Activated CD8-positive, alpha-beta memory T cell treated with anti-CD3 and anti-CD28 coated beads, Interleukin-2, amount 50 U/mL, for 1 hour (primary cell): Measurements from ENCODE around the gene AQP3.
"Not testable (repeated sequence)": the region's sequence is repeated elsewhere in the genome, so short reads cannot be mapped to it uniquely, and the experiment has no call there.

Experiments used
- DNase-seq: peaks from one replicate; pipeline ENCODE4 v3.0.0-alpha.2; 2020; ENCODE audit errors: extremely low read depth

AQP3 gene

DNA sequence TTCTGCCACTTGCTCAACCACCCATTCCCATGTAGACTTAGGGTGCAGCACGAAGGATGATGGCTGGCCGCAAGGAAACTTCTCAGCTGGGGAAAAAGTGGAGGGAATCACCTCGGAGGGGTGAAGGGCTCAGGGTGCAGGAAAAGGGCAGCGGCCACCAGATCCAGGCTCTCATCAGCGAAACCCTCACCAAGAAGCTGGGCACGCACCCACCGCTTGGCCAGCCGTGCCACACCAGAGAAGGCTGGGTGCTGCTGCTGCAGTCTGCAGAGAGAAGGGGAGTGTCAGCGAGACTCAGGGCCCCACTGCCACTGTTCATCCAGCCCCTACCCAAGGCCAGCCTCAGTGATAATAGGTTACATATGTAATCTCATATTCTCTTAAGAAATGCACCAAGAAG is 17.7 kb upstream of the AQP3 start:
- DNase-seq: no peak

DNA sequence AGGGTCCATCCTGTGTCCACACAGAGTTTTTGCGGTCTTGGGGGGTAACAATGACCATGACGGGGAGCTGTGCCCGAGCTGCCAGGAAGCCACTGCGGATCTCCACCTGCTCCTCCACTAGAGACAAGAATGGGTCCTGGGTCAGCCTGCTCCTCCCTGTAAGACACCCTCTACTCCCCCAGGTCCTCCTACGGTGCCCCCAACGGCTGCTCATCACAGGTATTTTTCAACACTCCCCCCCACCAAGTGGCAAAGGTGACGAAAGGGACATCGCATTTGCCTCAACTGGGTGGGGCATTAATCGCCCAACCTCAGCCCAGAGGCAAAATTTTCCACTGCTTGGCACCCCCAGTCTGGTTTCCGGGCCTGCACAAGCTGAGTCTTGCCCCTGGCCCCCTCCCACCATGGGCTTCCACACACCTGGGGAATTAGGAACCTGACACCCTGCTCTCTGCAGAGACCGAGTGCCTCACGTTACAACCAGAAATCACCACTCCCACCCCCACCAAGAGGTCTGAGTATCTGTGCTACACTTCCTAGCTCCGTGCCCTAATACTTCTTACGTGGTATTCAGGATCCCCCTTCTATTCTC is 16.7 kb upstream of the AQP3 start:
- no peak for DNase-seq

DNA sequence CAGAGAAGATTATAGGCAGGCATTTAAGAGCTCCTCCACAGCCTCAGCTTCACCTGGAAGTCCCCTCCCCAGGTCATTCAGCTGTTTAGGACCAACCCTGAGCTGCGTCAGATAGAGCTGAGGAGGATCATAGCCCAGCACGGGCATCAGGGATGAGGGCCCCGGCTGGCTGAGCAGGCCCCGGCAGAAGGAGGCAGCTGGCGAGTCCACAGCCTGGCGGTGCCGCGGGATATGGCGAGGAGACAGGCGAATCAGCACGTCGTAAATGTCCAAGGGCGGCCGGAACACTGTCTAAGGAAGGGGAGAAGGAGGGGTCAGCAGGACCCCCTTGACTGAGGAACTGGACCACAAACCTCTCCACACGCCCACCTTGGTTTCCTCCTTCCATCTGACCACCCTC is 15.8 kb upstream of the AQP3 start:
- no peak for DNase-seq

DNA sequence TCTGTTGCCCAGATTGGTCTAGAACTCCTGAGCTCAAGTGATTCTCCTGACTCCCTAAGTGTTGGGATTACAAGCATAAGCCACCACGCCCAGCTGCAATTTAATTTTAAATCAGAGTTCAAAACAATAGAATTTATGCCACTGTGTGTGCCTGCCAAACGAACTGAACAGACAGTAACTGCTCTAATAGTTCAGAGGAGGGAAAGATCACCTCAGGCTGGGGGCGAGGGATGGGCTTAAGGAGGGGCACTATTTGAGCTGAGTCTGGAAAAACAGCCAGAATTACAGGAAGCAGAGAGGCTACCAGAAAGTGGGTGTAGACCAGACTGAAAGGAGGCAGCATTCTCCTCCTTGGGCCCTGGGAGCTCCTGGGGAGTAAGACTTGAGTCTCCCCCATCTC is 14.1 kb upstream of the AQP3 start:
- DNase-seq: no peak

DNA sequence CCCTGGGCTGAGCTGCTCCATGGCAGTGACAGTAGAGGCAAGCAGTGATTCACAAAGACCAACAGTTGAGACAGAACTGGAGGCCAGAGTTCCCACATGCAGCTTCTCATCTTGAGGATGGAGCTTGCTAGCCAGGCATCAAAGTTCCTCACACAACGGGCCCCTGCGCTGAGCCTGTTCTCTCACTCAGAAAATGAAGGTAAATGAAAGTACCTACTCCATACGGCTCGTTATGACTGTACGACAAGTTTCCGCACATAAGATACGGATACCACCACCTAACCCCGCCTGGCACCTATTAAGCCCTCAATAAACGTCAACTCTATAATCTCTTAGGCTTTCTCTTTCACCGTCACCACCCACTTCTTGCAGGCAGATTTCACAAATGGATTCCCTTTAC is 13.5 kb upstream of the AQP3 start:
- DNase-seq: no peak

DNA sequence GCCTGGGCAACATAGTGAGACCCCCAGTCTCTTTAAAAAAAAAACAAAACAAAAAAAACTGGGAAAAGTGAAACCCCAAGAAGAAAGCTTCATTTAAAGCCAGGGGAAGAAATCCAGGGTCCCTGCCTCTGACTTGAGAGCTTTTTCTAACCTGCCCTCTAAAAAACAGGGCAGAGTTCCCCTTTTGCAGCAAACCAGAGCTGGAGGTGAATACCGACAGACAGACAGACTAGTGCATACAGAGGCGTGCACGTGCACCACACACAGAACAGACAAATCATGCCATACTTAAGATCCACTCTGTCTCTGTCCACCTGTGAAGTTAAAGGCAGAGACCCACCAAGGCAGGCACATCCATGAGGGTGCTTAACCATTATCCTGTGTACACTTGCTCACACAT is 11.7 kb upstream of the AQP3 start:
- no peak for DNase-seq

DNA sequence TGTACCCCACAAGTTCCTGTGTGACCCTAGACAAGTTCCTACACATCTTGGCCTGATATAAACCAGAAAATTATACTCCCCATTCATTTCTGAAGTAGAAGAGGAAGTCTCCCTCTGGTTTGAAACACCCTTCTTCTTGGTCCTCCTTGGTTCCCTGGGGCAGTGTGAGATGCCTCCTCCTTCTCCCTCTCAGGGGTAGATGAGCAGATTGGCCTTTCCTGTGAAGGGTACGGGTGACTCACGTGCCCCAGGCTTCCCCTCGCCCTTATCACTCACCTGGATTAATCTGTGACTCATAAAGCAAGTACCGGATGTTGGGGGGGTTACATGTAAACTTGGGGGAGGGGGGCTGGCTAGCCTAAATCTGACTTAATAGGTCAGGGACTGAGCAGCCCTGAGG is 11.1 kb upstream of the AQP3 start:
- DNase-seq: peak; percentile 57

DNA sequence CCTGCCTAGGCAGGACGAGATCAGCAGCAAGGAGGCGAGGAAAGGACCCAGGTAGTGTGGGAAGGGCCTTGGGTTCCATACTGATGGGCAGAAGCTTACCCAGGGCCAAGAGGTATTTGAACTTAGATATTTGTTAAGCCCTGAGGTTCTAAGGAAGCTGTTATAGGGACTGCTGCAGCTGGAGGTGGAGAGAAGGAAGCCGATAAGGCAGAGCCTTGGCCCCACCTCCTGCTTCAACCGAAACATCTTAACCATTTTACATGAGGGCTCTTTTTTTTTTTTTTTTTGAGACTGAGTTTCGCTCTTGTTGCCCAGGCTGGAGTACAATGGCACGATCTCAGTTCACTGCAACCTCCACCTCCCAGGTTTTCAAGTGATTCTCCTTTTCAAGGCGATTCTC is 8.6 kb upstream of the AQP3 start:
- no peak for DNase-seq

DNA sequence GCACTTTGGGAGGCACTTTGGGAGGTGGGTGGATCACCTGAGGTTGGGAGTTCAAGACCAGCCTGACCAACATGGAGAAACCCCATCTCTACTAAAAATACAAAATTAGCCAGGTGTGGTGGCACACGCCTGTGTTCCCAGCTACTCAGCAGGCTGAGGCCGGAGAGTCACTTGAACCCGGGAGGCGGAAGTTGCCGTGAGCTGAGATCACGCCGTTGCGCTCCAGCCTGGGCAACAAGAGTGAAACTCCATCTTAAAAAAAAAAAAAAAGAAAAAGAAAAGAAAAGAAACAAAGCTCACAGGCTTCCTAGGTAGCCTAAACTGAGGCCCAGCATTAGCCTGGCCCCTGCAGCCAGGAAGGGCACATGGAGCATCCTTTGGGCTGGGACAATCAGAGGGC is 8.1 kb upstream of the AQP3 start:
- not testable (repeated sequence) for DNase-seq

DNA sequence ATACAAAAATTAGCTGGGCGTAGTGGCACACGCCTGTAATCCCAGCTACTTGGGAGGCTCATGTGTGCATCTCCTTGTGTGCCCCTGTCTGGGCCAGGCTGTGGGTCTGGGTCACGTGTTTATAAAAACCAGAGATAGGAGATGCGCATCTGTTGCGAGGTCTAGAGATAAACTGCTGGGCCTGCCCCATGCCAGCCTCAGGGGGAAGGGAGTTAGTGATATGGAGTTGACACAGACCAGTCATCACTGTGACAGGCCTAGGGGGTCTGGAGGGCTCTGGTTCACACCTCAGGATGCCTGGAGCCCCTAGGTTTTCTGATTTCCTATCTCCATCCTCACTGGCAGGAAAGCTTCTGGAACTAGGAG is 7.3 kb upstream of the AQP3 start:
- DNase-seq: not testable (repeated sequence)

DNA sequence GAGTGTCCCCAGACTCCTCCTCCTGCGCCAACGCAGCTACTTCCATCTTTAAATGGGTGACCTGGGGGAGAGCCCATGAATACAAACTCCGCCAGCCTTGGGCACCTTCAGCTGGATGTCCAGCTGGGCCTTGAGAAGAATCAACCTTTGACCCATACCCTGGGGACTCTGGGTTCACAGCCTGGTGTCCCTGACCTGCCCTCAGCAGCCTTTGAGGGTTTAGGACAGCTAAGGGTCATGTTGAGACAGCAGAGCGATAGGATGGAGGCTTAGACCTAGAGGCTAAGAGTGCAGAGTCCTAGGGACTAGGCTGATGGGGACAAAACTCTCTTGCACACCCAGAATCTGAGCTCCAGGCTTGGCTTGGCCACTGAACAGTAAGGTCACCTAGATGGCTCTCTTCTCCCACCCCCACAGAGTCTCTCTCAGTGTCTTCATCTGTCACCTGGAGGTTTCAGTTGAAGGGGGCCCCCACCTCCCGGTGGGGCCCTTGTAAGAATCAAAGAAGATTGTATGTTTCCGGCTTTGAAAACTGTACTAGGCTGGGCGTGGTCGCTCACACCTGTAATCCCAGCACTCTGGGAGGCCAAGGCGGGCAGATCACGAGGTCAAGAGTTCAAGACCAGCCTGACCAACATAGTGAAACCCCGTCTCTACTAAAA is 6.7 kb upstream of the AQP3 start:
- DNase-seq: no peak

DNA sequence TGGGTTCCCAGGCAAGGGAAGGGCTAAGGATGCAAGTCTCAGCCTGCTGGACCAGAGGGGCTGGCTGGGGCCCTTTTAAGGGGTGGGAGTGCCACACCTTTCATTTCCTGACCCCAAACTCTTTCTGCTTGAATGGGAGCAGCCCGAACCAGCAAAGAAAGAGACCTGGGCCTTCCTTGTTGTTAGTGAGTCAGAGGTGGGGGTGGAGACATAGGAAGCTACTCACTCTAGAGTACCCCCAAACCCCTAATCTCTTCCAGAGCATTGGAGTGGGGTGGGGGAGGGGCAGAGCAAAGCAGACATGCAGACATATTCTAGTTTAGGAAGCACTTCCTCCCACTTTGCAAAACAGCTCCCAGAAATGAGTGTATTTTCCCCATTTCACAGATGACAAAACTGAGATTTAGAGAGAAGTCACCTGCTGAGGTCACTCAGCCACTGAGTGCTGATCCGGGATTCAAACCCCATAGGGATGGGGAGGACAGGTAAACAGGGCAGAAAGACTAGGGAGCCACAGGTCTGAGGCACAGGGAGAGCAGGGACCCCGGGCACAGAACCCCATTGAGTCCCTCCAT is 6.0 kb upstream of the AQP3 start:
- DNase-seq: no peak

DNA sequence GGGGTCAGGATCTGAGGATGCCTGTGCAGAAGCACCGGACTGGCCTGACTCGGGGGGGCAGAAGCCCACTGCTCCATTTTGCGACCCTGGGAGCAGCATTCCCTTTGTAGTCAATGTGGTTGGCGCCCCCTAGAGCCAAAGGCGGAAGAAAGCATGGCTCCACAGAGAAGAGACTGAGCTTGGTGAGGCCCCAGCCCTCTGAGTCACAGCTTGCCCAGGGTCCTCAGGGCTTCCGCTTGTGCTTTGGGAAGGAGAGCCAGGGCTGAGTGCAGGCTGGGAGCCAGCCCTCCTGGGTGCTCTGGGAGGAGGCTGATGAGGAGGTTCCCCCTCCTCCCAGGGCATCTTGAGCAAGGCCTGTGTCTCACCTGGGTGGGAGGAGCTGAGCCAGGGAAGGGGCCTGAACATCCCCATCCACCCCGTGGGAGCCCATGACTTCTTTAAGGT is 5.5 kb upstream of the AQP3 start:
- no peak for DNase-seq

DNA sequence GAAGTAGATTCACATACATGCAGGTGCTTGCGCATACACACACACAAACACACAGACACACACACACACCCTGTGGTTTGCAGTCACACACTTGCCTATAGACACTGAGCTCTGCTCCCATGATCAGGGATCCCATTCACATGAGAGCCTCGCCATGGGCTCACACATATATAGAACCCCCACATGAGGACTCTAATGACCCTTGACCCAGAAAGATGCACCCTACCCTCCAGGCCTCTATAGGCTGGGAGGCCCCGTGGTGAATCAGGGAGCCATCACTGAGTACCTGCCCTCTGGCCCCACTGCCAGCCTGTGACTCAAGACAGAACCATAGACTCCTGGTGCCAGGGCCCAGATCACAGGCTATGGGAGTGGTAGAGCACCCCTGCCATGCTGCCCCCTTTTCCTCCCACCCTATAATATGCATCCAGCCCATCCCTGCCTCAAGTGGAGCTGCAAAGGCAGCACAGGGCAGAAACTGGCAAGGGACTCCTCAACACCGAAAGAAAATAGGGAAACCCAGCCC is 3.3 kb upstream of the AQP3 start:
- no peak for DNase-seq

DNA sequence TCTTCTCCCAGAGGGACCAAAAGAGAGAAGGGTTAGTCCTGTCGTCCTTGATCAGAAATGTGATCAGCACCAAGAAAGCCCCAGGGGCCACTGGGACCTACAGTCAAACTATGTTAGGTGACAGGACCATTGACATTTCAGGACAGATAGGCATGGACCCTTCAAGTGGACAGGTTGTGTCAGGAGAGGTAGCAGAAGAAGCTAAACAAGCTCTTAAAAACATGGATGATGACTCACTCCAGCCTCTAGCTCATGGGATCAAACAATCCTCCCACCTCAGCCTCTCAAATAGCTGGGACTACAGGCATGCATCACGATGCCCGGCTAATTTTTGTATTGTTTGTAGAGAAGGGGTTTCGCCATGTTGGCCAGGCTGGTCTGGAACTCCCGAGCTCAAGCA is 2.3 kb upstream of the AQP3 start:
- no peak for DNase-seq

DNA sequence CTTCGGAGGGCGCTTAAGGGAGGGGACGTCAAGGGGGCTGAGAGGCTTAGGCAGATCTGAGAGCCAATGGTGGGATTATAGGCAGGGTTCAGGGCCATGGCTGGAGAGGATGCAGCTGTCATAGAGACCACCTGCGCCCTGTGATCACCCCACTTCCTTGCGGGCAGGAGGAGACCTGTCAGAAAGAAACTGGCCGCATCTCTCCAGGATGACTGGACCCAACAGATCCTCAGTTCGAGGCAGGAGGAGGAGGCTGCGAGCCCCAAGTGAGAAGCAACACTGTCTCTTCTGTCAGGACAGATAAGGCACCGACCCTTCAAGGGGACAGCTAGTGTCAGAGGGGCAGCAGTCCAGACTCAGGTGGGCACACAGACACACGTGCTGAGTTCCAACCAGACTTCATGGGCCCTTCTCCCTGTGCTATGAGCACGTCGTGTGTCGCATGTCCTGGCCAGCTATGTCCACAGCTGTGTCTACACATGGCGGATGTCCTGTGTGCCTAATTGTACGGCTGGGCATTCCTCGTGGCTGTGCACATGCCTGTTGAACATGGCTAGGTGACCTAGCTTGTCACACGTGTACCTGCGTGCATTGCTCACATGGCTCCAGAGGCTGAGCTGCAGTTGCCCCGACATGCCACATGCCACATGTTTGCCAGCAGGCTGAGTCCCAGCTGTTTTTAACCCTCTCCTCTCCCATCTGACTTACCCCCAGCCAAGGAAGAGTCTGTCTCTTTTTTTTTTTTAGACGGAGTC is 583 bp upstream of the AQP3 start:
- DNase-seq: no peak

DNA sequence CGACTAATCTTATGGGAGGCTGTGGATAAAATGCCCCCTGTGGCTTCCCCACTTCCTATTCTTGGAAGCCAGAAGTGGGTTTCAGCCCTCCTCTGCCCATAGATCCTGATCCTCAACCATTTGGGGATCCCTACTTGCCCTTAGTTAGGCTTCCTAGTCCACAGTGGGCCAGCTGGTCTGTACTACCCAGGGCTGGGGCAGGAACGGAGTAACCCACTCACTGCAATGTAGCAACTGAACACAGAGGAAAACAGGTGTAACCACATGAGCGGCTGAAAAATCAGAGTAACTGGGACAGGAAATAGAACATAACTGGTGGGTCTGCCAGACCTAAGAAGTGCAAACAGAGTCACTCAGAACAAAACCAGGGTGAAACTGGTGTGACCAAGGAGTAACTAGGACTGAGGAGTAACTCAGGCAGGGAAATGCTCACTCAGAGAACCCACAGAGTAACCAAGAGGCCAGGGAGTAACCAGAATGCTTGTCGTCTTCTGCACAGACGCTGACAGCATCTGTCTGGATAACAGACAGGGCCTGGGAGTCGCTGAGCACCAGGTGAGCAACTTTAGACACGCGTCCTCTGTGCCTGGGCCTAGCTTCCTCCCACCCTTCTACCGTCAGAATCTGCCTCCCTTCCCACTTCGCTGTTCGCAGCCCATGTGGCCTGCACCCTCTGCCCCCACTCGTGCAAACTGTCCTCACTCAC is 1.0 kb downstream of the AQP3 start:
- DNase-seq: peak; percentile 24

DNA sequence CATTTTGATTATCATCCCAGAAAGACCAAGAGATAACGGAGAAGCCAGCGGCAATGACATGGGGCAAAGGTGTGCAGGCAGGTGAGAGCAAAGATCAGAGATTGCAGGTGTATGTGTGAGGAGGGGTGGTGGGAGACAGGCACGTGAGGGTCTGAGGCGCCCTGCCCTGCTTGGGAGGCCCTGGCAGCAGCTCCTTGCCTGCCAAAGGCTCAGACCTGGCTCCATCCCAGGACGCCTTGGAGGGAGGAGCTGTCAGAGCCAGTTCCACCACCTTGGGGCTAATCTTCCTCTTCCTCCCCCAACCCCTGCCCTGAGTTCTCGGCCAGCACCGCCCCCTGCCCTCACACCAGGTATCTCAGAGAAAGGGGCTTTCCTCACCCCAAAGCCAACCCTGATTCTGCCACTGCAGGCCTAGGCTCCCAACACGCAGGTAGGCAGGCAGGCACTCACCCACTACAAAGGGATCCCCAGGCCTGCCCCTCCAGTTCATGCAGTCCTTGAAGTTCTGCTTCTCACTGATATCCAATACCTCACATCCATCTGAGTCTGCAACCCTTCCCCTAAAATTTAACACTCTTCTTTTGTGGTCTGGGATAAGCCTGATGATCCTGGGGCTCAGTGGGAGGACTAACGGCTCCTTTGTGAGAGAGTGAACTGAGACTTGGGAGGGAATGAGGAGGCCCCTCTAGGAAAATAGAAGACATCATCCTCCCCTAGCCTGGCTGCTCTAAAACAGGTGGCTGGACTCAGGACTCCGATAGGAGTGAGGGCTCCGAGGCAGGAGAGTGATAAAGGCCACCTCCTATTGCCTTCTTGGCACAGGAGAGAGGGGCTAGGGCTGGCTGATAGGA is 1.8 kb downstream of the AQP3 start:
- no peak for DNase-seq

DNA sequence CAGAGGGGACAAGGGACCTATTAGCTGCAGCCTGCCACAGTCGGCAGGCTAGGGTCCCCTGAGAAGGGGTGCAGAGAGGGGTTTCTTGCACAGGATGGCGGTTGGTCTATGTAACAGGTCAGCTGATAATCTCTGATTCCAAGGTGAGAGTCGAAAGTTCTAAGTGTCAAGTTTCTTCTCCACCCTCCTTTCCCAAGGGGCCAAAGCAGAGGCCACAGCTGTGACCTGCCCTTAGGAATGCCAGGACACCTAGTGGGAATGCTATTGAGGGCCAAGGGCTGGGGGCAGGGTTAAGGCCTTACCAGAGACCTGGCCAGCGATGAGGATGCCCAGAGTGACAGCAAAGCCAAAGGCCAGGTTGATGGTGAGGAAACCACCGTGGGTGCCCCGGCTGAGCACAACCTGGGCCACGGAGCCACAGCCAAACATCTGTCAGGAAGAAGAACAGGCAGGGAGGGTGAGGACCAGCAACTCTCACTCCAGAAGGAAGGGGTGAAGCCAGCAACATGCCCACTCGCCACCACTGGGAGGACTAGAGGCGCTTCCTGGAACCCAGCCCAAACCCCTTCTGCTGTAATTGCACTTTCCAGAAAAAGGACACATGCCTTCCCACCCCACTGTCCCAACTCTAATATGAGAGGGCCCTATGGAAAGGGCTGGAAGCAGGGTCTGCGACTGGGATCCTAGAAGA is 3.8 kb downstream of the AQP3 start:
- DNase-seq: no peak

DNA sequence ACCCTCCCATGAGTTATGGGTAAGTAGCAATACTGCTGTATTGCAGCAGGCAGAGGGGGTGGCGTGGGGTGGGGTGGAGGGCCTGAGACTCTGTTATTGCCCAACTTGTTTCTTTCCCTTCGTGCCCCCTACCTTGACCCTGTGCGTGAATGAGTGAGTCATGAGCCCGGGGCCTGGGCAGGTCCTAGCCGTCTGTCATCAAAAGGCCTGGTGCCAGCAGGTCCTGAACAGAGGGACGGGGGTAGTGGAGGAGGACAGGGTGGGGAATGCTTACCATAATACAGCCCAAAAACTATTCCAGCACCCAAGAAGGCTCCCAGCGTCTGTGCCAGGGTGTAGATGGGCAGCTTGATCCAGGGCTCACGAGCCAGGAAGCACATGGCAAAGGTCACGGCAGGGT is 4.3 kb downstream of the AQP3 start:
- DNase-seq: no peak

DNA sequence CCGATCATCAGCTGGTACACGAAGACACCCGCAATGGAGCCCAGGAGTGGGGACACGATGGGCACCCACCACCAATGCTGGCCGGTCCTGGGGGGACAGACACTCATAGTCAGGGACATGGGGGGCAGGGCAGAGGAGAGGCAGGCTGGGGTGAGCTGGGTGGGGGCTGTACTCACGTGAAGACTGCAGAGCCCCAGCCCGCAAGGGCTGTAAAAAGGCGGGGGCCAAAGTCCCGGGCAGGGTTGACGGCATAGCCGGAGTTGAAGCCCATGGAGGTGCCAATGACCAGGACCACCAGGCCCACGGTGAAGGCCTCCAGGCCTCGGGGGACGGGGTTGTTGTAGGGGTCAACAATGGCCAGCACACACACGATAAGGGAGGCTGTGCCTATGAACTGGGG is 5.3 kb downstream of the AQP3 start:
- no peak for DNase-seq
